HG03521 (cell line): ENCODE results near the gene PDE4D.

Experiments
- ATAC-seq: cut with Tn5 transposase; IDR thresholded peaks from one replicate; pipeline ENCODE4 v1.9.1; 2021; ENCODE audit warnings: mild to moderate bottlenecking, moderate library complexity; ENCODE audit not compliant: unreplicated experiment

PDE4D gene

DNA sequence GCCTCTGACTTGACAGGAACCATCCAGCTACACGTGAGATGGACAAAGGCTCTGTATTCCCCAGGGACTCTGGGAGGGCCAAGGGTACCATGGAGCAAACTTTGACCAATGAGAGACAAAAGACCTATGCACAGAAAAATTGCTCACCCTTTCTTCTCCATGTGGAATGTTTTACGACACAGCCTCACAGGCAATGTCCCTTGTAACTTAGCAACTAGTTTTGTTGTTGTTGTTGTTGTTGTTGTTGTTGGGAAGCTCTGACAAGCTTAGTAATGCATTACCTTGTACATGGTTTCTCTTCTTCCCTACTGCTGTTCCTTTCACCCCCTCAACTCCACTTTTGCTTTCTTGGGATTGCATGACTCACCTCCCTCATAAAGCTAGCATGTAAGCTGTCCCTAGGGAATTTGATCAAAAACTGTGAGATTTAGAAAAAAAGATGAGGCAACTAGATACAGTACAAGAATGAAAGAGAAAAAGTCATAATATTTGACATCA is 759.7 kb downstream of the PDE4D start:
- ATAC-seq = no peak

DNA sequence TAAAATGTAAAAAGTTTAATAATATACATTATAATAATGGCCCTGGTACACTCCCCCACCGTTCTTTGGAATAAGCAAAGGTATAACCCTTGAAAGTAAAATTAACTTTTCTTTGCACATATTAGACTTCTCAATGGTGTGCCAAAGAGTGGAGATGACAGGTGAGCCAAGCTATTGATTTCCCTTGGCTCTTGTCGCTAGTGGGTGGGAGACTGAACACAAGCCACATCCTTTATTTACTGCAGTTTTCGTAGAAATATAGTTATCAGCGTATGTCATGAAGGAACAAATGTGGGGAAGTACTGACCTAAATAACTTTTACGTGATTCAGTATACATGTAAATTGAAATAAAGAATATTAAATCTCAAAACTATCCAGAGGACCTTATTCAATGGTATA is 761.4 kb downstream of the PDE4D start:
- no peak for ATAC-seq

DNA sequence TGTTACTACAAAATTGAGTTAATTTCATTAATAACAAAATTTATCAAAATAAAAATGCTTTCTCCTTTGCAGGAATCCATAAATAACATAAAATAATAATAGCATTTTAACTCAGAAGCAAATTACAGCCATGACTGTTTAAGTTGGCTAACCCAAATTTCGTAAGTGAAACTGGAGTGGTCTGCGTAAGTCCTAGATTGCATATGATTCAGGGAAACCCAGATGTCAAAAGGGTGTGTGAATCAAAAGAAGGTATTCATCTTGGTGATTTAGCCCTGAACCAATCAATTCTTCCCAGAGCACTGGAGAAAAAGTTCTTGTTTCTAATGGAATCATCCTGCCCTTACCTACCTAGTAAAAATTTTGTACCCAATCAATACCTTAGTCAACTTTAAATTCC is 763.1 kb downstream of the PDE4D start:
- ATAC-seq = no peak

DNA sequence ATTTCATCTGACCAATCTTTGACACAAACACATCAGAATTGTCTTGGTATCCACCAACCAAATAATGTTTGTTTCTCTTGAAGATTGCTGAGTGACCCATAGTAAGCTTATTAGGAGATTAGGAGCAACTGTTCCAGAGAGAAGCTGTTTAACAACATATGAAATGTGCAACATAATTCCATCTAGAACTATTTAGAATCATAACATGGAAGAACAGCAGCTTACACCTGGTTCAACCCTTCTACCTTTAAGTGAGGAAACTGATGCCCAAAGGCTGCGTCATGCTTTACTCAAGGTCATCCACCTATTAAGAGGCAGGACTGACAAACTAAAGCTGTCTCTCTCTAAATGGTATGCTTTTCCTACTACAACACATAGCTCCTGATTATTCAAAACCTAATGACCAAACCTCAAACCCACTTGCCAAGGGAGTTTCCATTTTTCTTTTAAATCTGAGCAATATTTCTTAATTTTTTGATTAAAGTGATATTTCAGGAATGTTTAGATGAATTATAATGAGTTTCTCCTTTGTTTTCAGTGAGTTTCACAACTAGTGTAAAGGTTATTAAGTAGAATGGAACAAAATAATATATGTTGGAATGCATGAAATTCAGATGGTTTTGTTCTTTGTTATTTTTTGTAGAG is 764.8 kb downstream of the PDE4D start:
- ATAC-seq = no peak

DNA sequence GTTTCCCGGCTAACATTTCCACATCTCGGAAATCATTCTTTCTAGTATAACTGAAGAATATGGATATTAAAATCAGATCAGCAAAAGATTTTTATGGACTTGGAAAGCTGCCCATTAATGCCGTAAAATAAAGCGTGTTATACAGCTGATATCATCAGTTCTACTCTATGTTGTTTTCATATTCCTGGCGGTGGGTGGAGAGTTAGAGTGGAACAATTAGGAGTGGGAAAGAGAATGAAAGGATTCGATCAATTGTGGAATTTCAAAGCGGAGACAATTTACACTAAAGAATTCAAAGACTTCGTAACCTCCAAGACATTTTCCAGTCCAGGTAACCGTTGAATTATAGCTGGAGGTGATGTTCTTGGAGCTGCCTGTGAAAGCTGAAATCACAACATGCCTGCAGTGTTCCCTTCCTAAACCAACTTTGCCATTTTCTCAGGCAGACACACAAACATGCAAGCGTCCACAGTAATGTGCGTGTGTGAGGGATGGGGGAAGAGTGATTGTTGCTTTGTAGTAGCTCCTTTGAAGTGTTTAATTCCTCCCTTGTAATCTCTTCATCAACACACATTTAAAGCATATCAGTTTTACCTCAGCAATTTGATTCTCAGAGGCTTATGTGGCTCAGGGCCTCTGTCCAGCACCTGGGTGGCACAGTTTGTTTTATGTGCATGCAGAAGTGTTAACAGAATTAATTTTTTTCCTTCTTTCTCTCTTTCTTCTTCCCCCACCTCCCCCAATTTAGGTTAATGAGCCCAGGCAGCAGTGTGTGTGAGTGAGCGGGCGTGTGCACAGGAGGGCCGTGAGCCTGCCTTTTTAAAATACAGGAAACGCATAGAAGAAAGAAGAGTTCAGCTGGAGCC is 766.6 kb downstream of the PDE4D start:
- ATAC-seq = no peak

DNA sequence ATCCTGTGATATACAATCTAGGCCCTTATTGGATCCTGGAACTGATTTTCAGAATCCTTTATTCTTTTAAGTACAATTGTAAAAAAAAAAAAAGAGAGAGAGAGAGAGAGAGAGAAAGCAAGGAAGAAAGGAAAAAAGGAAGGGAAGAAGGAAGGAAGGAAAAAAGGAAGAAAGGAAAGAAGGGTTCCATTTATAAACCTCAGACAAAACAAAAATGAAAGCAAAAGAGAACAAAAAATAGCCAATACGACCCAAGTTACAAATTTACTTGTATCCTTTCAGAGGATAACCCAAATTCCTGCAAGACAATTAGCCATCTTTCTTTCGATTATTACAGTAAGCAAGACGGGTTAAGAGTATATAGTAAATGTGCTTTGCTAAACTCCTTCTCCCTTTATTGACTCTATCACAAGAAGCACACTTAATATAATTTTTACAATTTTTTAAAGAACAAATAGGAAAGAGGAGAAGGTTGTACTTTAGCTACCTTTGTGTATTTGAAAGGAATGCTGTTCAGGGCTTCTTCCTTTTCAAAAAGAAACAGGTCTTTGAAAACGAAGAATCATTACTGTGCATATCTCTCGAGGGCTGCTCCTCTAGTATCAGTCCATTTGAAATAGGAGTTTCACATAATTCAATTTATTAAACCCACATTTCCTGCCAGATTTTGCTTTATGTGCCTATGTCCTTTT is 767.4 kb downstream of the PDE4D start:
- no peak for ATAC-seq

DNA sequence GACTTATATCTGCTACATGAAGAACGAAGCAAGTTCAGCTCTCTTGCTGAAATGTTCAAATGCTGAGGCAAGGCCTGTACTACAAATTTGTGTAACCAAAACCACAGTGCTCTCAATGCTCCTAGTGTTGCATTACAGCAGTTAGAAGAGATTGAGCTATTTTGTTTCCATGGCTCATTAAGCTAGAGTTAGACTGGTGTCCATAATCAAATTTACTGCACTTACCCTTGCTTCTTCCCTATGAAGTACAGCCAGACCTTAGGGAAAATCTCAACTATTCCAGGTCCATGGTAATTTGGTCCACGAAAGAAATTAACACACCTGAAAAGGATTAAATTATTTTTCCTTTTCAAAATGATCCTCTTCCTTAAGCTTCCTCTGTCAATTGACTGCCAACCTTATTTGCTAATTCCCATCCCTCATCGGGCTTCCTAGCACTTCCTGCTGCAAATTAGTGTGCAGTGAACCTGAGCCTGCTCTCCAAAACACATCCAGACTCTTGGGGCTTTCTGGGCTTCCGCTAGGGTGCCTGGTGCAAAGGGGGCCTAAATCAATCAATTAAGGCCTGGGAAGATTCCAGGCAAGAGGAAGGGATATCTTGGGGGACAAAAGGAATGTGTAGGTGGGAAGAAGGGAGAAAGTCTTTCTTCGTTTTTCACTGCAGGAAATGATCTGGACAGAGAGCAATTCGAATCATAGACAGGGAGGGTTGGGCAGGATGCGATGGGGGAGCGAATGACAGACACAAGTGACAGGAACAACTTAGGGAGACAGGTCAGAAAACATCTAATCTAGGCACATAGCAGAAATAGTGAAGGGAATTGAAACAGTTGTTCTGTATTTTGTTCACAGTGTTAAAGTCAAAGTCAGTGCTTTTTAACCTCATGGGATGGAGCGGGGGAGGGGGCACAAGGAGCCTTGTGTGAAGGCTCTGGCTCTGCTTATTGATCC is 768.2 kb downstream of the PDE4D start:
- ATAC-seq = no peak

DNA sequence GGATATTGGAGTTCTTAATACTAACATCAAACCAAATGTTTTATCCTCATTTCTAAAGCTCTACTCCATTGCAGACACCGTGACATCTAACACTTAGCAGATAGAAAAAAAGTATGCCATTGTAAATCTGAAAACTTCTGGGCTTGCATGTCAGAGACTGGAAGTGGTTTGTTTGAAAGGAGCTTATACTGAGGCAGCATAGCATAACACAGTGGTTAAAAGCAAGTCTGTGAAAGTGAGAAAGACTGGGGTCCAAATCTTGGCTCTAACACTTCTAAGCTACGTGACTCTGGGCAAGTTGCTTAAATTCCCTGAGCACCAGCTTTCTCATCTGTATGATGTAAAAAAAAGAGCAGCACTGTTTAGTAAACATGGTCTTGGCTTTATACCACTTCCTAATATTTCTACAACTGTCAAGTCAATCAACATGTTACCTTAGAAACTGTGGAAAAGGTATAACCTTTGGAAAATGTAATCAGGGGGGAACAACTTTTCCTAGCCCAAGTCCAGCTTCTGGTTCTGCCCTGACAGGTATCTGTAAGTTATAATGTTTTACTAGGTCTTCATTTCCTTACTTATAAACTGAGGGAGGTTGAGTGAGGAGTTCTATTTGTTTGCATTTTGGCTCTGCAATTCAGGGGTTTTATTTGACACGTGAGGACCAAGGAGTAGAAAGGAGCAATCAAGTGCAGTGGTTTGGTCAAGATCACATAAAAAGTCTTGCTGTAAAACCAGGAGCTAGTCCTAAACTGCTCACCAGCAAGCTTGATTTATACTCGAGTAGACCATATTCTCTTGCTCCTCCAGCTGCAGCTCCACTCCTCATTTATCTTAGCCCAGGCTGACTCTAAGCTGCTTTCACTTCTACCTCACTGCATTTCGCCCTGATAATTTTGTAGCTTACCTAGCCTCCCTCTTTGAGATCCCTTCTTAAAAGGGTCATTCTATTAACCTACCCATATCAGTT is 769.6 kb downstream of the PDE4D start:
- ATAC-seq = no peak

DNA sequence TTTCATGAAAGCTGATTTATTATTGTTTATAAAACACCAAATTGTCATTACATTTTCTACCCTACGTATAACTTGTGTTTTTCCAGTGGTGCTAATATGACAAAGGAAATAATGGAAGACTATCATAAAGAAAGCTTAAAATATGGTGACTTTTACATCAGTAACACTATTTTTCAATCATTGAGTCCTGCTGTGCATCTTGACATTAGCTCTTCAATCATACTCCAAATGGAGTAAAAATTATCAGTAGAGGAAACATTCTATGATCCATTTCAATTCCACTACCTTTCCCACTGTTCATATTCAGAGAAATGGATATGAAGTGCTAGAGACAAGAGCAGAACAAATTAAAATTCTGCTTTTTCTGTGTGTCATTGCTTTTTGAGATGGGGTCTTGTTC is 774.0 kb downstream of the PDE4D start:
- ATAC-seq = no peak

DNA sequence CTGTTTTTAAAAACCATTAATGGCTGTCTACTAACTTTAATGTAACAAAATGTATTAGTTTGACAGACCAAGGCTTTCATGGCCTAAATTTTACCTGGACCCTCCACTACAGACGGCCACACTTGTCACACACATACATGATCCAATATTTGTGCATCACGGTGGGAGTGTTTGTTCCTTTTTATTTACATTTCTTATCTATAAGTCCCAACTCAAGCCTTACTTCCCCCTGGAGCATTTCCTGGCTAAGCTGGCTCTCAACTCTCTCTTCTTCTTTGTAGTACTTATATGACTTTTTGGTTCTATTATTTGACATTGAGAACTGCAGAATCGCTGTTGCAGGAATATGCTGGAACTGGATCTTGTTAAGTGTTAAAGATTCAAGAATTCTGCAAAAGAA is 776.2 kb downstream of the PDE4D start:
- ATAC-seq = no peak

DNA sequence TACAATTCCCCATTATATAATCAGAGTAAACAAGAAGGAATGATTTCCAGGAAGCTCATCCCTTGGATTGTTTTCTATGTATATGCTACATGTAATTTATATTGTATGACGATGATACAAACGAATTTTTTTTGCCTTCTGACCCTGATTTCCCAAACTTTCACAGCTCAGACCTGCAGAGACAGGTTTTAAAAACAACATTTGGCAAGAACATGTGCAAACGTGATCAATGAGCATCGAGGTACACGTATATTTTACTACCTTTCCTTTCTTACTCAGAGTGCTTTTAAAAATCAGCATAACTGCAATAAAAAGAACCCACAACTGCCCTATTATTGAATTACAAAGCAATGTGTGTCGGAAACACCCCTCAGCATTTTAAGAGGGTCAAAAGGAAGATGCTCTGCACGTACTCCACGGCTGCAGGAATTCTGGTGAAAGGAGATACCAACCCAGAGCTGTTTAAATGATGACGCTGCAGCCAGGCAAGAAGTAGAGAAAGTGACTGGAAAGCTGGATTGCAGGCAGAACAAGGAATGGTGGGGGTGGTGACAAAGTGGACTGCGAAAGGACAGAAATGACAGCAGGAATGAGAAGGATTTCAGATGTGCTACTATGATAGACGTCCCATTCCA is 777.2 kb downstream of the PDE4D start:
- no peak for ATAC-seq

DNA sequence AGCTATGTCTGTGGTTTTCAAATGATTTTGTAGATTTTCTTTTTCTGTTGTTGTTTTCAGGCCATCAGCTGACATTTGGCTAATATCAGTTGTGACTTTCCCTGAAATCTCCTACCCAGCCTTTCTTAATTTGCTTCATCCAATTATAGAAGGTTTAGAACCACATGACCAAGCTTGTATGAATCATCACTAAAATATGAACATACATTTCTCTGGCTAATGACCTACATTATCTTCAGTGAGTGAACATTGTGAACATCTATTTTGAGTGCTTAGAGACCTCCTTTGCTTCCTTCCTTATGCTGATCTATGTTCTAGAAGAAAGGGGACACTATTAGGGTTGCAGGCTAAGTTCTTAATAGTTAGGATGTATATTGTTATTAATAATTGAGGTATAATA is 778.2 kb downstream of the PDE4D start:
- ATAC-seq = no peak

DNA sequence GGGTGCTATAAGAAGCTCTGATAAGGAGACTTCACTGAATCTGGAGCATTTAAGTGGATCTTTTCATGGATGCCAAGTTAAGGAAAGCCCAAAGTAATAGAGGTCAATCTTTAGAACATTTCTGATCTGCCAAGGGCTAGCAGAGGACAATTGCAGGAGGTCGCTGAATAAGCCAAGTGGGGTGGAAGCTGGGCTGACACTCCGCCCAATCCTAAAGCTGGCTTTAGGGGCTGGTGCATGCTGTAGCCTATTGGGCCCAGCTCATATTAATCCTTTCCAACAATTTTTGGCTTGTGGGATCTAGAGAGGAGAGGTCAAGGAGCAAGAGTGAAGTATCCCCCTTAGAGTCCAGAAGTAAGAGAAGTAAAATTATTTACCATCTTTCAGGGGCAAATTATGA is 784.1 kb downstream of the PDE4D start:
- ATAC-seq = no peak

DNA sequence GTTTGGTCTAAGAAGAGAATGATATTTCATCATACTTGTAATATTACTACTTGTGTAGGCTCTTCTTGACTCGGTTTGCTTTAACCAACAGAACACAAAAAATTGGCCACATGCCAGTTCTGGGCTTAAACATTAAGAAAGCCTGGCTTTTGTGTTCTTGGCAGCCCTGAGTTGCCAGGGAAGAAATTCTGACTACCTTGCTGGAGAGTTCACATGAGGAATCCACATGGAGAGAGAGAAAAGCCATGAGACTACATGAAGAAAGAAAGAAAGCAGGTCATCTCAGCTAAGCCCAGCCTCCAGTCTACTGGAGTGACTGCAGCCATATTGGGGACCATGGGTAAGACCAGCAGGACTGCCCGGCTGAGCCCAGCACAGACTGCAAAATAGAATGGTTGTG is 785.8 kb downstream of the PDE4D start:
- no peak for ATAC-seq

DNA sequence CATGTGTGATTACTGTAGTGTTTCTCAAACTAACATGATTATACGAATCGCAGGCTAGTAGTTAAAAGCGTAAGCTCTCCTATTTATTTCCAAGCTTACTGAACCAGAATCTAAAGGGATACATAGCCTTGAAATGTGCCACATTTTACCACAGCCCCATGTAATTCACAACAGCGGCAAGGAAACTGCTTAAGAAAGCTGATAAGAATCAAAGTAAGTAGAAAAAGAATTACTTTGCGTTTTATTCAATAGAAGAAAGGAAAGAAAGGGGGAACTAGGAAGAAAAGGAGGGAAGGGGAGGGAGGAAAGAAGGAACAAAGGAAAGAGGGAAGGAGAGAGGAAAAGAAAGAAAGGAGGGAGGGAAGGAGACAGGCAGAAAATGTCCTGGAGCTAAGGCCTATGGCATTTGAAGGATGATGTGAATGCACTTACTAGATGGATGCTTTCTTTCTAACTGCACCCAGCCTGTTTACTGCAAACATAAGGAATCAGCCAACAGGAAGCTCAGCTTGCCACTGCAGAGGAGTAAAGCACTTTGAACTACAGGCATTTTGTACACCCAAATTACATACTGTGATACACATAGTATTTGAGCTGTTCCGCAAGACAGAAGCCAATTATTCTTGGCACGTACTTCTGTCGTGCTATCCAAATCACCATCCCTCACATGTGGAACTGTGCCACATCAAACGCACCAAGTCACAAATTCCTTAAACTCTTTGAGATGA is 789.0 kb downstream of the PDE4D start:
- ATAC-seq = no peak

DNA sequence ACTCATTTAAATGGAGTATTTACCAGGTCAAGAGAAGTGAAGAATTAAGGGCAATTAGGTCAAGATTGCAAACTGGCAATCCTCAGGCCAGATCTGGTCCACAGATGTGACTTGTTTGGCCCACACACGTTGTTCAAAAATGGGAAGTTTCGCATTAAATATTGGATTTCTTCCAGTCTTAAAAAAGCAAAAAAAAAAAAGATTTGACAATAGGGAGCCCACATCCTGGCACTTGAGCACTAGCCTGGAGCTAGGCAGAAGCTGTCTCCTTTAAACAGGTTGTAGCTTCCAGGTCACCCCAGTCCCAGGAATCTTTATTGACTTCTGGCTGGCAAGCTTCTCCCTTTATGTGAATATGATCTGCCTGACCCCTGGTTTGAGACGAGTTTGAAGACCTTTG is 790.2 kb downstream of the PDE4D start:
- ATAC-seq = no peak

DNA sequence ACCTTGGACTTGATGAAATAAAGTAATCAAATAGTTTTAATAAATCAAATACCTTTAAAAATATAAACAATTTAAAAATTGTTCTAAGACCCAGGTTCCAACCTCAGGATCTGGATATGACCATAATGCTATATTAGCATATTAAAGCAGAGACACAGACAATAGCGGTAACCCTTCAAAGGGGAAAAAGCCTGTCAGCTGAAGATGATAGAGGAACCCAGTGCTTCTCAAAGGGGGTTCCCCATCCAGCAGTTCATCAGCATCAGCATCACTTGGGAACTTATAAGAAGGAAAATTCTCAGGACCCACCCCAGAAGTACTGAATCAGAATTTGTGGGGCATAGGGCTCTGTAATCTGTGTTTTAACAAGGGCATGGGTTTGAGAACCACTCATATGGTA is 791.1 kb downstream of the PDE4D start:
- no peak for ATAC-seq

DNA sequence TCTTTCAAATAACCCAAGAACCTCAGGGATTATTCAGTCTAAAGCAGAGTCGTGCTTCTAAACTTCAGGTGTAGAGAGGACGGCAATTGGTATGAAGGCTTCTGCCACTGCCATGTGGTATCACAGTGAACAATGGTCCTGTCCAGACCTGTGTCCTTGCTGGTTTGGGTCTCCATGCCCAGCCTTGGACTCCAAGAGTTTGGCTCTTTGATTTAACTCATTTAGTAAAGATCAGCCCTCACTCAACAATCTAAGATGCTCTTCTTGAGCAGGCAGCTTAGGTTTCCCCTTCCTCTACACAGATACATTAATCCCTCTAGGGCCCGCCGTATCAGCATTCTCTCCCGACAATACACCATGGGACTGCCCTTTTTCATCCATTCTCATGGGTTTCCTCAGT is 792.7 kb downstream of the PDE4D start:
- no peak for ATAC-seq

DNA sequence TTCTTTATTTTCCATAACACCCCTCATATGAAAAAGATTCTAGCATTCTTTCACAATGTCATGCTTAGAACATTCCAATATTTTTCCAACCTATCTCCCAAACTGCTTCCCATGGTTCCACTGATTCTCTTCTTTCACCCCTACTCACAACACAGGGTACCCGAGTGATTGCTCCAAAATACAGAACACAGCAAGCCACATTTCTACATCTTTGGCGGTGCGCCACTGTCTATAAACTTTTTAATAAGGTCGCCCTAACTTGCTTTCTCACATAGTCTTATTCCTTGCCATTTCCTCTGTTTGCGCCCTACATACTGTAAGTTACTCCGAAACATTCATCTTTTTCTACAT is 793.6 kb downstream of the PDE4D start:
- ATAC-seq = no peak
